Measurements from ENCODE around the gene PEX3.
A peak's percentile ranks its signal among the peaks of the same experiment; 100 is the strongest.
"Not testable (repeated sequence)": the region's sequence is repeated elsewhere in the genome, so short reads cannot be mapped to it uniquely, and the experiment has no call there.

Gene PEX3

DNA sequence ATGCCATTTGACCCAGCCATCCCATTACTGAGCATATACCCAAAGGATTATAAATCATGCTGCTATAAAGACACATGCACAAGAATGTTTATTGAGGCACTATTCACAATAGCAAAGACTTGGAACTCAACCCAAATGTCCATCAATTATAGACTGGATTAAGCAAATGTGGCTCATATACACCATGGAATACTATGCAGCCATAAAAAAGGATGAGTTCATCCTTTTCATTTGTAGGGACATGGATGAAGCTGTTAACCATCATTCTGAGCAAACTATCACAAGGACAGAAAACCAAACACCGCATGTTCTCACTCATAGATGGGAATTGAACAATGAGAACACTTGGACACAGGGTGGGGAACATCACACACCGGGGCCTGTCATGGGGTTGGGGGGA, 2.7 kb upstream of the PEX3 start:
- DNase-seq (ENCODE audit: low read depth), result not testable (repeated sequence)

GRCh38 chr6:143449082-143449713, 1.4 kb upstream of the PEX3 start:
- no peak for DNase-seq (ENCODE audit: low read depth)

GRCh38 chr6:143449714-143450452, 722 bp upstream of the PEX3 start:
- peak; percentile 21 for DNase-seq (ENCODE audit: low read depth)

- no peak for DNase-seq (ENCODE audit: low read depth)
These were observed 926 bp downstream of the PEX3 start for GRCh38 chr6:143451531-143451930.

GRCh38 chr6:143457563-143458359, 7.2 kb downstream of the PEX3 start:
- DNase-seq (ENCODE audit: low read depth), result no peak

DNA sequence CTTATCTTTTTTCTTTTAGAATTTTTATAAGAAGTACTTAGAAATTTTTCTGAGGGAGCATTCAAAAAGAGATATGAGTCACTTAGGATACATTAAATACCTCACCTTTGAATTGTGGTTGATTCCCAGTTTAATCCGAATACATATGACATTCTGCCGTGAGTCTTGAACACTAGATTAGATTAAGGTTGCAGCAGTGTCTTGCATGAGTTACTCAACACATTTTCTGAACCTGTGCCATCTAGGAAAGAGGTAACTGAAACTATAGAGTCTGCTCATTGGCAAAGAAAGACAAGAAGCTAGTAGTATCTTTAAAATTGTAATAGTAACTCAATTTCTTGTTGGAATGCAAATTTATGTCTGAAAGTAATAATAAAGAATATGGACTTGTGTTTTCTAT, 14.9 kb downstream of the PEX3 start:
- no peak for DNase-seq (ENCODE audit: low read depth)

DNA sequence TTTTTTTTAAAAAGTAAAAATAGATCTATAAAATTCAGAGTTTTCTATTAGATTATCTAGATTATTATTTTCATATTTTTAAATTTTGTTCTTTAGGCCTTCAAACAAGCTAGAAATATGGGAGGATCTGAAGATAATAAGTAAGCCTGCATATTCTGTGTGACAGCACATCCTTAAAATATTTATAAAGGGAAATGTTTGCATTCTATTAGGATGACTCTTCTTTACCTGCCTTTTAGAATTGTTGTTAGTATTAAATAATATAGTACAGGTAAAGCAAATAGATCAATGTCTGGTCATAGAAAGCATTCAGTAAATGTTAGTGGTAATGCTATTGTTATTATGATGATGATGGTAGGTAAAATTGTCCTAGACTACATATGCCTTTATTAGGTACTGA, 17.4 kb downstream of the PEX3 start:
- DNase-seq (ENCODE audit: low read depth), result no peak

DNA sequence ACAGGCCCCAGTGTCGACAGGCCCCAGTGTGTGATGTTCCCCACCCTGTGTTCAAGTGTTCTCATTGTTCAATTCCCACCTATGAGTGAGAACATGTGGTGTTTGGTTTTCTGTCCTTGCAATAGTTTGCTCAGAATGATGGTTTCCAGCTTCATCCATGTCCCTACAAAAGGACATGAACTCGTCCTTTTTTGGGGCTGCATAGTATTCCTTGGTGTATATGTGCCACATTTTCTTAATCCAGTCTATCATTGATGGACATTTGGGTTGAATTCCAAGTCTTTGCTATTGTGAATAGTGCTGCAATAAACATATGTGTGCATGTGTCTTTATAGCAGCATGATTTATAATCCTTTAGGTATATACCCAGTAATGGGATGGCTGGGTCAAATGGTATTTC, 18.2 kb downstream of the PEX3 start:
- DNase-seq (ENCODE audit: low read depth), result not testable (repeated sequence)

- no peak for DNase-seq (ENCODE audit: low read depth)
These were observed 21.2 kb downstream of the PEX3 start for GRCh38 chr6:143471822-143472221.

DNA sequence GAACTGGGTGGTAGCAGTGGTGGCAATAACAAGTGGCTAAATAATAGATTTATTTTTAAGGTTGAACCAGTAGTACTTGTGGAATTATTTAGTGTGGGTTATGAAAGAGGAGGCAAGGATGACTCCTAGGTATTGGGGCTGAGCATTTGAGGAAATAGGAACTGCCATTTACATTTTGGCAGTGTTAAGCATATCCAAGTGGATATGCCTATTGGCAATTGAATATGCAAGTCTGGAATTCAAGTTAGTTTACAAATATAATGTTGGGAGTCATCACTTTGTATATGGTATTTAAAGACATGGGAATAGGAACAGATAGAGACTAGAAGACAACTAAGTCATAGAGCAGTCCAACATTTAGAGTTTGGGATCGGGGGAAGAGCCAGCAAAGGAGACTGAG, 25.9 kb downstream of the PEX3 start:
- no peak for DNase-seq (ENCODE audit: low read depth)

GRCh38 chr6:143478479-143479062, 28.0 kb downstream of the PEX3 start:
- no peak for DNase-seq (ENCODE audit: low read depth)

- no peak for DNase-seq (ENCODE audit: low read depth)
These were observed 32.0 kb downstream of the PEX3 start for GRCh38 chr6:143482593-143482992.

GRCh38 chr6:143485967-143486366, 35.4 kb downstream of the PEX3 start:
- no peak for DNase-seq (ENCODE audit: low read depth)

DNA sequence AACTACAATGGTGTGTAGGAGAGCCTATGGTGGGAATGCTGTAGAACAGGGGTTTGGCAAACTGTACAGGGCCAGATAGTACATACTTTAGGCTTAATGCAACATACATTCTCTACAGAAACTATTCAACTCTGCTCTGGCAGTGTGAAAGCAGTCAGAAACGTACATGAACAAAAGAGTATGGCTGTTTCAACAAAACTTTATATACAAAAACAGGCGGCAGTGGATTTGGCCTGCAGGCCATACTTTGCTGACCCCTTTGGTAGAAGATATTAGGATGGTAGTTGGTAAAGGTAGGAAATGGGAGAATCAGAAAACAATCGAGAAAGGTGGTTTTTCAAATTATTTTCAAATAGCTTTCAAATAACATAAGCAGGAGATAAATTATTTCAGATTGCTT, 36.1 kb downstream of the PEX3 start:
- no peak for DNase-seq (ENCODE audit: low read depth)

DNA sequence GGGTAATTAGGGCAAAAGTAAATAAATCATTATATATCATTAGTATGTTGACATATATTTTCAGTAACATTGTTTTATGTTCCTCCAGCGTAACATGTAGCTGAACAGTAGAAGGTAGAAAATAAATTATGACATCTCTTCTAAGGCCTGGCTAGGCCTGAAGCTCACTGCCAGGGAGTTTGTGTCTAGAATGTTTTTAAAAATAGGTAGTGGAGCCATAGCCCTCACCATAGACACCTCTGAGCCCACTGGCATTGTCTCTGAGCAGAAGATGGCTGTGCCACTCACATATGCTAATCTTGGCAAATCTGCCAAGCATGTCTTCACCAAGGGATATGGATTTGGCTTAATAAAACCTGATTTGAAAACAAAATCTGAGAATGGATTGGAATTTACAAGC, 39.6 kb downstream of the PEX3 start:
- DNase-seq (ENCODE audit: low read depth), result no peak

GRCh38 chr6:143490775-143491174, 40.2 kb downstream of the PEX3 start:
- DNase-seq (ENCODE audit: low read depth), result no peak

- no peak for DNase-seq (ENCODE audit: low read depth)
These were observed 46.4 kb downstream of the PEX3 start for GRCh38 chr6:143496974-143497373.

- DNase-seq (ENCODE audit: low read depth), result no peak
These were observed 47.8 kb downstream of the PEX3 start for GRCh38 chr6:143498428-143498827.

GRCh38 chr6:143501851-143502250, 51.2 kb downstream of the PEX3 start:
- DNase-seq (ENCODE audit: low read depth), result no peak

GRCh38 chr6:143504369-143504768, 53.8 kb downstream of the PEX3 start:
- no peak for DNase-seq (ENCODE audit: low read depth)

DNA sequence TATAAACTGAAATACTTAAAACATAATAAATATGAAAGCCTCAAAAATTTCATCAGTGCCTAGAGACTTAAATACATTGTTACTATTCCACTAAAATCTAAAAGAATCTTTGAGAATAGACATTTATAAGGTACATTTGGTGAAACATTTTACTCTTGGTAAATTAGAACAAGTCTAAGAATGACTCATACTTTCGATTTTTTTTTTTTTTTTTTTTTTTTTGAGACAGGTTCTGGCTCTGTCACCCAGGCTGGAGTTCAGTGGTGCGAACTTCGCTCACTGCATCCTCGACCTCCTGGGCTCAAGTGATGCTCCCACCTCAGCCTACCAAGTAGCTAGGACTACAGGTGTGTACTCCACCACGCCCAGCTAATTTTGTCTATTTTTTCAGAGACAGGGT, 54.5 kb downstream of the PEX3 start:
- no peak for DNase-seq (ENCODE audit: low read depth)

GRCh38 chr6:143505537-143505936, 54.9 kb downstream of the PEX3 start:
- no peak for DNase-seq (ENCODE audit: low read depth)

DNA sequence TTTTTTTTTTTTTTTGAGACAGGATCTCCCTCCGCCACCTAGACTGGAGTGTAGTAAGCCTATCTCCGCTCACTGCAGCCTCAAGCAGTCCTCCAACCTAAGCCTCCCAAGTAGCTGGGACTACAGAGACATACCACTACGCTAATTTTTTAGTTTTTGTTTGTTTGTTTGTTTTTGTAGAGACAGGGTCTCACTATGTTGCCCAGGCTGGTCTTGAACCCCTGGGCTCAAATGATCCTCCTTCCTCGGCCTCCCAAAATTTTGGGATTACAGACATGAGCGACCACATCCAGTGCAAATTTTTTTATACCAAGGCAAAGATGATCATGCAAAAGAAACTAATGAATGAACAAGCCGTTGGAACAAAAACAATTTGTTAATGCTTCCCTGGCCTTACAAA, 55.6 kb downstream of the PEX3 start:
- DNase-seq (ENCODE audit: low read depth), result no peak
